ENCODE results near the gene SEC23IP. TPM values are rescaled to one million over a fixed set of nuclear protein-coding genes. Genes with fewer than 3 reads are reported as not detected.

The SEC23IP gene
- total RNA-seq, 1 donor from 2014 or later: 45.6 TPM

DNA sequence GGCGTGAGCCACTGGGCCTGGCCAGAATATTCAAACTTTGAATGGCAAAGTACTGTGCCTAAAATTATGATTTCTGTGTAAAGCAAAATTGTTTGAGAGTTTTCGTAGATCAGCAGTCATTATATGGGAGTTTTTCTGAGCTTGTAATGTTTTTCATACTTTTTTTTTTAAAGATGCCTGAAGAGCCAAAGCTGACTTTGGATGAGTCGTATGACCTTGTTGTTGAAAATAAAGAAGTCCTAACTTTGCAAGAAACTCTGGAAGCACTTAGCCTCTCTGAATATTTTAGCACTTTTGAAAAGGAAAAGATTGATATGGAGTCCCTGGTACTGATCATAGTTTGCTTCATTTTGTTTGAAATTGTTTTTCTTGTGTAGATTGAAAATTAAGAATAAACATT, 26.7 kb downstream of the SEC23IP start:
- ATAC-seq (no peak), DNase-seq (ENCODE audit: low spot score) (no peak)
- intact Hi-C loops (cut with DNase I): no loop called here

DNA sequence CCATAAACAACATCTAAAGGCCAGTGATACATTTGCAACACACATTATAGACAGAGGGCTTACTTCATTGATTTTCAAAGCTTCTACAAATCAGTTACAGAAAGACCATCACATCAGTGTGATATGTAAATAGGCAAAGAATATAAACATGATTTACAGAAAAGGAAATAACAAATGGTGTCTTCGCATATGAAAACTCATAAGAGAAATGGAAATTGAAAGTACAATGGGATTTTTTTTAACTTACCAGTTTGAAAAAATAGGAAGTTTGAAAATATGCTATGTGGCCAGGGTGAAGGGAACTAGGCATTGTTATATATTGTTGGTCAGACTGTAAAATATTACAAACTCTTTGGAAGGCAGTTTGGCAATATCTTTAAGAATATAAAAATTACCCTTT, 27.3 kb downstream of the SEC23IP start:
- intact Hi-C loops (cut with DNase I): no loop called here
- no peak for DNase-seq (ENCODE audit: low spot score)
- no peak for ATAC-seq

DNA sequence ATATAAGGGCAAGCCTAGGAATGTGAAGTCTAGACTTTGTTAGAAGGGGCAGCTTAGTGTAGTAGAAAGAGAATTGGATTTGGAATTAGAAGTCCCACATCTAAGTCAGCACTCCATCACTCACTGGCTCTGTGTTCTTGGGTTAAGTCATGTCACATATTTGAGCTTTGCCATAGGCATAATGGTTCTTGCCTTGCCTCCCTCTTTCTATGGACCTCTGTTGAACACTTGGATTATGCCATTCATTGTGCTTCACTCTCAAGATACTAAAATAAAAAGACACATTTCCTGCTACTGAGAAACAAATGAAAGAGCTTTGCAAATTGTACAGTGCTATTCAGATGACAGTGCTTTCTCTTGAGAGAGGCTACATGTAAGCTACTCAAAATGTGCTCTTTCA, 35.9 kb downstream of the SEC23IP start:
- ATAC-seq (no peak), DNase-seq (ENCODE audit: low spot score) (no peak)
- intact Hi-C loops (cut with DNase I): no loop called here

DNA sequence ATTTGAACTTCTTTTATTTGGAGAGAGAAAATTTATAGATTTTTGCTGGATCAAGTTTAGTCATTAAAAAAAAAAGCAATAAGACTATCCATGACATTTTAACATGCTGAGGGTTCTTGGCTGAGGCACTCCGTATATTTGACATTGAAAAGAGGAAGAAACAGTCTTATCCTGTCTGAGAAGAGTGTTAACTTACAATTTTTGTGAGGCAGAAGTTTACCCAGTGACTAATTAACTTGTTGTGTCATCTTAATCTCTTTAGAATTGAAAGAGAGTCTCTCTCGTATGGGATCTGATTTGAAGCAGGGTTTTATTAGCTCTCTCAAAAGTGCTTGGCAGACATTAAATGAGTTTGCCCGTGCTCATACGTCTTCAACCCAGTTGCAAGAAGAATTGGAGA, 39.3 kb downstream of the SEC23IP start:
- no peak for DNase-seq (ENCODE audit: low spot score)
- intact Hi-C loops (cut with DNase I): no loop called here
- ATAC-seq: no peak

DNA sequence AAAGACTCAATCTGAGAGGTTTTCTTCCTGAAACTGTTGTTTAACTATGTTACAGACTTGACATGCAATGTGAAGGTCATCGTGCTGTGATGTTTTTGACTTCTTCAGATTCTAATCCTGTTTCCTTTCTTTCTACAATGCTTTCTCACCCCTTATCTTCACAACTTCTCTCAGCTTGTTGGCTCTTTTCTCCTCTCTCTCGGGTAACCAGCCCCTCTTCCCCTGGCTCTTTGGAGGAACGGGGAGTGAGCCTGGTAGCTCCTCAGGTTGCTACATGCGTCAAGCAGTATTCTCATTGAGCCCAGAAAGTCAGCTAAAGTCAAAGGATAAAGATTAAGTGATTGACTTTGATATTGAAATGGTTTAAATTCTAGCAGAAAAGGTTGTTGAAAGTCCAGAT, 40.1 kb downstream of the SEC23IP start:
- ATAC-seq: no peak
- intact Hi-C loops (cut with DNase I): no loop called here
- no peak for DNase-seq (ENCODE audit: low spot score)

DNA sequence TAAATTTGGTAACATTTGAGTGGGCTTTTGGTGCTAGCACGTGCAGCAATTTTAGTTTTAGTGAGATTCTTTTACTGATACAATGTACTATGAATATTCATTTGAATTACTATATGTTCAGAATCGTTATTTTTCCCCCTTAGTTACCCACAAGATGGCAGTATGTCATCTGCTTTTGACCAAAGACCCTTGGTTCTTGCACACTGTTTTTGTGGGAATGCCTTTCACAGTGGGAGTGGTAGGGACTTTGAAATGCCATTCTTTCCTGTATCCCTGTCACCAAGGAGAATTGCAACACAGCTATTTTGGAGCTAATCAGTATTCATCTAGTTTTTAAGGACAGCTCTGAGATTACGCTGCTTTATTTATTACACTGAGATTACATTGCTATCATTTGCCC, 40.6 kb downstream of the SEC23IP start:
- ATAC-seq (no peak), DNase-seq (ENCODE audit: low spot score) (no peak)
- intact Hi-C loops (cut with DNase I): no loop called here

DNA sequence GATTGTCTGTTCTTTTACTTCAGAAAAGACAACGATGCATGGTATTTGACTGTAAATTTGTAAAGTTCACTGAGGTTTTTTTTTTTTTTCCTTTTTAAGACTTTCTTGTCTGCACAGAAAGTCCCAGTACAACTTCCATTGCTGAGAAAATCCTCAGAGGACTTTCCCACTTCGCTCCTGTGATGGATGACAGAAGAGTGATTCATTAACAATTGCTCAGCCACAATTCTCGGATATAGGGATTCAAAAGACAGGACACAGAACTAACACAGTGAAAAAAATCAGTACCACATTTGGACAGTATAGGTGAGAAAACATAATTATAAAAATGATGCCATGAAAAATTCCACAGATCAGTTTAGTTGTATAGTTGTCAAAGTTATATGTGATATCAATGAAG, 48.0 kb downstream of the SEC23IP start:
- no peak for DNase-seq (ENCODE audit: low spot score)
- ATAC-seq: no peak
- intact Hi-C loops (cut with DNase I): no loop called here

DNA sequence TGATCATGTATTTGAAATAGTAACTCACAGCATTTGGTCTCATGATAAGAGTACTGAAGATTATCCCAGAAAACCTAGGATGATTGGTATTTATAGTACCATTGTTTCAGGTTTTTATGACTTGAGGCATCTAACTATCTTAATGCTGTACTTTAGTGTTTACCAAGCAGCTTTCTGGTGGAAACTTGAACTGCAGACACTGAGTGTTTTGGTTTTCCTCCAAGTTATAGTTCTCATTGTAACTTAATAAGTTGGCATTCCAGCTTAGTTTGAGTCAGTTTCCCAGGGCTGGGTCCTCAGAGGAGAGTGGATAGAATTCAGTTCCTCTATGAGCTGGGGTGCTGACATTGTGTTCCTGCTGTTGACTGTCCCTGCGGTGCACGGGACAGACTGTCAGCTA, 50.4 kb downstream of the SEC23IP start:
- intact Hi-C loops (cut with DNase I): no loop called here
- ATAC-seq (no peak), DNase-seq (ENCODE audit: low spot score) (no peak)

DNA sequence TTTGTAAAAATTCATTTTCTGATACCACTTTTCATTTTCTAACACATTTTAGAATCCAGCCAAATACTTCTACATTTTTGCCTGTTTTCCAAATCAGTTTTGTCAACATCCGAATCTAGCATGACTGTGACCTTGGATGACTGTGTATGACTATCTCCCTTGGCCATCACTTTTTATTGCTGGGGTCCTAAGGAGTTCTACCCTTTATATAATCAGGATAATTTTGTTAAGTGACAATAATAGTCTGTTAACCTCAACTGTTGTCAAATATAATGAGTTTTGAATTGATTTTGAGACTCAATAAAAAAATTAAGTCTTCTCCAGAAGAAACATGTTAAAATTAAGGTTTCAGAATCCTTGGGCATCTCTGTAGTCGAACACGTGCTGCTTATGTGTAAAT, 53.3 kb downstream of the SEC23IP start:
- ATAC-seq (no peak), DNase-seq (ENCODE audit: low spot score) (no peak)
- intact Hi-C loops (cut with DNase I): no loop called here

DNA sequence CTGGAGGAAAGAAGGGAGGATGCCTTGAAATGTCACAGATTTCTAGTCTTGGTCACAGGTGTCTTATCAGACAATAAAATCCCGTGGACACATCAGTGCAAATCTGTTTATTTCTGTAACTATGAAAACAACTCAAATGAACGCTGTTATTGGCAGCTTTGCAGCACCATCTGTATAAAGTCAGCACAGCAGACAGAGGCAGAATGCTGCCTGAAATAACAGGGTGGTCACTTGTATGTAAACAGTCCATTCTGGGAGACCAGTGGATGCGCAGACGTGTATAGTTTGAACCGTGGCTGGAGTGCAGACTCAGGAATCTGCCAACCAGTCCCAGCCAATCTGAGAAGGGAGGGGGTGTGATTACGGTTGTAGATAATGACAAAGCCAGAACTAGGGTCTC, 54.8 kb downstream of the SEC23IP start:
- no peak for DNase-seq (ENCODE audit: low spot score)

DNA sequence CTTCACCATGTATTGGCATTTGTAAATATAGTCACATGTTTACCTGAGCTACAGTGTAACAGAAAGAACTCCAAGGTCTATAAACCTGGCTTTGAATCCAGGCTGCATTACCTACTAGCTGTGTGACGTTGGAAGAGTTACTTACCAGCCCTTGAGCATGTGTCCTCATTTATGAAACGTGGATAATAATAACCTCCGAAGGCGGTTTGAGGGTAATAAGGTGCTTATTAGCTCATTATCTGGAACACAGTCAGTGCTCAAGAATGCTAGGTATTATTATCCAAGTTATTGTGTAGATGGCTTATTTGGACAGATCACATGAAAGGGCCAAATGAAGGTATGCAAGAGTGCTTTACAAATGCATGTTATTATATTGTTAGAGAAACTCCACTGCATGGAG, 64.9 kb downstream of the SEC23IP start:
- DNase-seq (ENCODE audit: low spot score) (no peak), ATAC-seq (no peak)
- intact Hi-C loops (cut with DNase I): no loop called here

More for the DNA sequence above, 54.8 kb downstream of the SEC23IP start:
- intact Hi-C loops (cut with DNase I): no loop called here
- no peak for ATAC-seq

DNA sequence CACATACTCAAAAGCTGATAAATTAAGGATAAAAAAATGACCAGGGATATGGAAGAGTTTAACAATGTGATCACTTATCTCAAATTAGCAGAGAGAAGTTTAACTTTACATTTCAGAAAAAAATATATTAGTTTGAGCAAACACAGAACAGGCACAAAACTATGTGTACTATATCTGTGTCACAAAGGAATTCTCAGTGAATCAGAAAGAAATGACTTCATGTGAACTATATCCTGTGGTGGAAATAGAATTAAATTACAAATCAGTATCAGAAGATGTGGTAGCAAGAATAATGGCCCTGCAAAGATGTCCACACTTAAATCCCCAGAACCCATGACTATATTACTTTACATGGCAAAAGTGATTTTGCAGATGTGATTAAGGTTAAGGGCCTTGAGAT, 70.3 kb downstream of the SEC23IP start:
- no peak for DNase-seq (ENCODE audit: low spot score)
- intact Hi-C loops (cut with DNase I): no loop called here
- ATAC-seq: no peak

DNA sequence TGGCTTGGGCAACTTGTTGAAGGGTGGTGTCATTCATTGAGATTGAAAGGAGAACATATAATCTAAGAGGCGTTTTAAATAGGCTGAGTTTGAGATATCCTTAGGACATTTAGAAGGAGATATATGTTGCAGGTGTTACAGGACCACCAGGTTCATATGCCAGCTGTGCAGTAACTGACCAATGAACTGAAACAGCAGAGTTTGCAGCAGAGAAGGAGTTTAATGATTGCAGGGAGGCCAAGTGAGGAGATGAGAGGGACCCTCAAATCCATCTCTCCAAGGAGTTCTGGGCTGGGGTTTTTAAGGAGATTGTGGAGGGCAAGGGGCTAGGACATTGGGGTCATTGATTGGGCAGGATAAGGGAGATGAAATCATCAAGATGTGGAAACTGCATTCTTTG, 74.5 kb downstream of the SEC23IP start:
- intact Hi-C loops (cut with DNase I): no loop called here
- DNase-seq (ENCODE audit: low spot score) (no peak), ATAC-seq (no peak)

DNA sequence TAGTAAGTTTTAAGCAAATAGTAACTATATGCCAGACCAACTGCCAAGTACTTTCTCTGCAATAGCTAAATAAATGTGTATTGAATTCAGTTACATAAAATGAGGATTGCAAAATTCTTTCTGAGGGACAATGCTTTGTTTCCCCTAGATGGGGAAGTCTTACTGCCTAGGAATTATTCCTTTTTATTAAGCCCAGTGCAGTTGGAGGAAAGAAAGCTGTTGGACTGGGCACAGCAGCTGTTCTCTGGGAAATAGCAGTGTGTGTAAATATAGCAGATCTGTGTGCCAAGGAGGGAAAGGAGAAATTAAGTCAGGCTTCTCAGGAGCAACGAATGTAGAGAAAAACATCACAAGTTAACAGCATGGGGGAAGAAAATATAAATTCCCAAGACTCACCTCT, 77.1 kb downstream of the SEC23IP start:
- no peak for DNase-seq (ENCODE audit: low spot score)
- no peak for ATAC-seq
- intact Hi-C loops (cut with DNase I): no loop called here

DNA sequence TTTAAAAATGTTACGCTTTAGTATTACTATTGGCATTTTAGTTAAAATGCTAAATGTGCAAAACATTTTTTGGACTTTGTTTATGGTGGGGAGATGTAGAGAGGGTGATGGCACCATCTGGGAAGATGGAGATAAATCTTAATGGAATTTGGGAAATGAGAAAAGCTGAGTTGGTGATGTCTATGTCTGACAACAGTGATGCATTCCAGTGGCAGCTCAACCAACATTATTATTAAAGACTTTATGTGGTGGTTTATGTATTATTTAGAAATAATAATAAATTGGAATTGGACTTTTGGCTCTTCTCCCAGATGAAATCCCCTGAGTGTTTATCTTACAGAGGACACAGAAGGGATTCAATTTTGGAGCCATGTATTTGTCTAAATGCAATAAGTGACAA, 77.6 kb downstream of the SEC23IP start:
- intact Hi-C loops (cut with DNase I): no loop called here
- ATAC-seq: no peak
- no peak for DNase-seq (ENCODE audit: low spot score)

DNA sequence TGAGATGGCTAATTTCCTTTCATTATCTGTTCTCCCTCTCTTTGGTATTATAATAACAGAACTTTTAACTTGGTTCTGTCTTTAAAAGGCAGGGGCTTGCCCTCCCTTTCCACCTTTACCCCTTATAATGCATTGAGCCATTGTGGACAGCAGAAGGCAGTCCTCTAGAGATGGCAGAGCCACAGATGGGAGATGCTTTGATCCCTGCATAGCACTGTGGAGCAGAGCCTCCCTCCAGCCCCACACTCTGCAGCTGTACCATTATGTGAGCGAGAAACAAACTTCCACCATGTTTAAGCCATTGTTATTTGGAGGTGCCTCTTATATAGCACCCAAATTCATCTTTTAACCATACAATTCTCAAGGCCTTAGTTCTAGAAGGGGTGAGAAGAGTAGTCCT, 78.4 kb downstream of the SEC23IP start:
- intact Hi-C loops (cut with DNase I): no loop called here
- no peak for ATAC-seq
- DNase-seq (ENCODE audit: low spot score): no peak

DNA sequence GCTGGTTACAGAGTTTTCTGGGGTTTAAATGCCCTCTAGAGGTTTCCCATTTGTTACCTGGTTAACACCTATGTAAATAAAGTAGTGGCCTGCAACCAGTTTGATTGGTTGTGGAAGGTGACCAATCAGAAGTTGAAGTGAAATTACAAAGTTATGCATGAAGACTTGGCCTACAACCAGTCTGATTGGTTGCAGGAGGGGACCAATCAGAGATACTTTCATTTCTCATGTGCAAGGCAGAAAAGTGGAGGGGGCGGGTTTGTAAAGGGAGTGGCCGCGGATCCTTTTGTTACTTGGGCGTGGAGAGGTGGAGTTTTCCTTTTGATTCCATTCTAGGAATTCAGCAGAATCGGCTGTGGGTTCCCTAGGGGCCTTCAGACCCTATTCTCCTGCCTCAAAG, 80.8 kb downstream of the SEC23IP start:
- no peak for ATAC-seq
- no peak for DNase-seq (ENCODE audit: low spot score)
- intact Hi-C loops (cut with DNase I): no loop called here

DNA sequence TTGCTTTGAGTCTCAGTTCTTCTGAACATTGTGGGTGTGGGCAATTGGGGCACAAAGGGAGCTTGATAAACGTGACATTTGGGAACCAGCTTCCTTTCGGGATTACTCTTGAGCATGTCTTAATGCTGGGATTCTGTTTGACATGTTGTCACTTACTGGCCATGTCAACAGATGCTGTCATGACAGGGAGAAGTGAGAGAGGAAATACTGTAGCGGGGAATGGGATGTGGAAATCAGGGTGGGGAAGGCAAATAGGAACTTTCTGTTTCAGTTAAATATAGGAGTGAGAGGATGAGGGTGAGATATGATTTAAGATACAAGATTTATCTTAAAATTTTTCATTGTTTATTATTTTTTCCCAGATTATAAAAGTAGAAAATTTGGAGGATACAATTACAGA, 83.9 kb downstream of the SEC23IP start:
- ATAC-seq (no peak), DNase-seq (ENCODE audit: low spot score) (no peak)
- intact Hi-C loops (cut with DNase I): no loop called here

DNA sequence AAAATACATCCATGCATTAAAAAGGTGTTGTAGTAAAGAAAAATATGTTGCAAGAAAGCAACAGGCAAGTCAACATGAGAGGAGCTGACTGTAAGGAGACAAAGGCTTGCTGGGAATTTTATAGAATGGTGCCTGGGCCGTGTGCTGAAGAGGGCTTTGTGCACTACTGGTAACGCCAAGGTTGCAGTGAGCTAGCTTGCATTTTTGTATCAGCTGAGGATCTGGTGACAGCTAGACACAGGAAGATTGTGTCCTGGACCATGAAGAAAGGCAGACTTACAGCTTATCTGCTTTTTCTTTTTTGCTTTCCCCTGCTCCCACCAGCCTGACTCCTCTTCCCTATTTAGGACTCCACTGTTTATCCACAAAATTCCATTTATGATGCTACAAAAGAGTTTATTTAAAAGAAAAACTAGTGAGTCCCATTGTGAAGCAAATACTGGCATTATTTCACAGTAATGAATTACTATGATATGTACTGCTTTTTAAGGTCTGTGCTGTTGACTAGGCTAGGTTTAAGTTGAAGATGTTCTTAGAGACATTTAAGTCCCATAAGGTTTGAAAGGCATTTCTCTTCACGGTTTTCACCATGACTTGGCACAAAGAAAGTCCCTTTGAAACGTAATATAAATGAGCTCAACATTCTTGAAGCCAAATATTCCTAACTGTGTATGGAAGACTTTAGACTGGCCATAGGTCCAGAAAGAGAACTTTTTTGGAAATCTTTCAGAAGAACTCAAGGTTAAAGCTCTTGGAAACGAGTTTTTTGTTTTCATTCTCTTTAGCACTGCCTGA, 88.6 kb downstream of the SEC23IP start:
- intact Hi-C loops (cut with DNase I): no loop called here
- DNase-seq (ENCODE audit: low spot score): no peak

DNA sequence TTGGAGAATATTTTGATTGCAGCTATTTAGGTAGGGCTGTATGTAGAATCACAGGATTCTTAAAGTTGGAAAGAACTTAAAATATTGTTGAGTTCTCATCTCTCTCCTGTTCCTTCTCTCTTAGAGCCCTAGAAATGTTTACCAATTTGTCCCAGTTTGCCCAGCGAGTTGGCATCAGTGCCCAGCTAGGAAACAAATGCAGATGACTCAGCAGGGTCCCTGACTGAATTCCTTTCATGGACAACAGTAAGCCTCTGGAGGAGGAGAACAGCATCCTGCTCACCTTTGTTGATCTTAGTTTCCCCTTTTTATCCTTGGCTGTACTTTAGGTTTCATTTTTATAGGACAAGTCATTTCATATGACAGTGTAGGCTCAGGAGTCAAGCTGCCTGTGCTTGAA, 89.3 kb downstream of the SEC23IP start:
- no peak for DNase-seq (ENCODE audit: low spot score)
- ATAC-seq: no peak
- intact Hi-C loops (cut with DNase I): no loop called here

More for the DNA sequence above, 88.6 kb downstream of the SEC23IP start:
- no peak for ATAC-seq

DNA sequence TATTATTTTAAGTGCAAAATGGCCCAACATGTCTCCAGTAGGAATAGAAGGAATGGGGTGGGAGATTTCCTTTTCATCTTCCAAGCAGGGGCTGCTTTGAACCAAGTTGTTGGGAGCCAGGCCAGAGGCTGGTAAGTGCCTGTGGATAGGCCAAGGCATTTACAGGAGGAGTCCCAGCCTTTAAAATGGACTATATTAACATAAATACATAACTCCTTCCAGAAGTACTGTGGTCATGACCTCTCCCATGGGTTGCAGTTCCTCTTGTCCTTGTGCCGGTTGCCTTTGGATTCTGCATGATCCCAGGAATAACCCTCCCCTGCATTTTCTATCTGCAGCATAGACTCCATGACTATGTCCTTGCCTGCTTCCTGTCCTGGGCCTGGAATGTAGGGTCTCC, 95.8 kb downstream of the SEC23IP start:
- ATAC-seq: no peak
- DNase-seq (ENCODE audit: low spot score): no peak
- intact Hi-C loops (cut with DNase I): no loop called here
